Mesenchymal stem cell (in vitro differentiated cells and primary cell): ENCODE data around the gene WDR12.

Experiments
- DNase-seq: peaks from one replicate; pipeline ENCODE4 v3.0.0-alpha.2; 2013
- H2AFZ ChIP-seq: one replicate; pipeline ENCODE4 v1.6.1; 2013; ENCODE audit warnings: low read depth, mild to moderate bottlenecking, control low read depth, inconsistent platforms, low read length, moderate library complexity
- H2AK5ac ChIP-seq: 2 replicates; pipeline ENCODE4 v1.6.1; 2013; ENCODE audit warnings: low read length, moderate library complexity, mild to moderate bottlenecking, inconsistent platforms; ENCODE audit not compliant: severe bottlenecking
- H2BK120ac ChIP-seq: one replicate; pipeline ENCODE4 v1.6.1; 2013; ENCODE audit warnings: low read depth, mild to moderate bottlenecking, inconsistent platforms, low read length, moderate library complexity
- H2BK12ac ChIP-seq, 2 experiments: one replicate each; pipeline ENCODE4 v1.6.1; 2013; ENCODE audit warnings: inconsistent platforms in 2 of 2, low read length in 2 of 2, mild to moderate bottlenecking in 2 of 2, moderate library complexity in 2 of 2, control low read depth in 1 of 2
- H2BK15ac ChIP-seq: one replicate; pipeline ENCODE4 v1.6.1; 2013; ENCODE audit warnings: mild to moderate bottlenecking, low read depth, inconsistent platforms; ENCODE audit not compliant: poor library complexity, severe bottlenecking
- H2BK5ac ChIP-seq: 2 replicates; pipeline ENCODE4 v1.6.1; 2013; ENCODE audit warnings: low read depth, mild to moderate bottlenecking, low read length, control low read depth, inconsistent platforms; ENCODE audit not compliant: poor library complexity, severe bottlenecking
- H3K14ac ChIP-seq, 2 experiments: one replicate each; pipeline ENCODE4 v1.6.1; 2013; ENCODE audit warnings: inconsistent platforms in 2 of 2, low read length in 2 of 2, control low read depth in 1 of 2, mild to moderate bottlenecking in 1 of 2, moderate library complexity in 1 of 2
- H3K18ac ChIP-seq, 2 experiments: one replicate each; pipeline ENCODE4 v1.6.1; 2013; ENCODE audit warnings: inconsistent platforms in 2 of 2, low read length in 2 of 2, control low read depth in 1 of 2, low read depth in 1 of 2, mild to moderate bottlenecking in 1 of 2
- H3K23ac ChIP-seq, 2 experiments: one replicate each; pipeline ENCODE4 v1.6.1; 2013; ENCODE audit warnings: inconsistent platforms in 2 of 2, low read length in 2 of 2, mild to moderate bottlenecking in 2 of 2, moderate library complexity in 2 of 2, control low read depth in 1 of 2
- H3K27ac ChIP-seq: 2 replicates; pipeline ENCODE4 v1.5.1; 2013; ENCODE audit warnings: mild to moderate bottlenecking, moderate library complexity, low read length, control low read depth, inconsistent platforms; ENCODE audit not compliant: poor library complexity, severe bottlenecking
- H3K27me3 ChIP-seq, 2 experiments: 2 replicates each; pipeline versions ENCODE4 v1.6.1 to v1.7.0; 2013; ENCODE audit warnings: low read length in 2 of 2, mild to moderate bottlenecking in 2 of 2, moderate library complexity in 2 of 2, control low read depth in 1 of 2, inconsistent platforms in 1 of 2; ENCODE audit not compliant: control insufficient read depth in 1 of 2, insufficient read depth in 1 of 2
- H3K36me3 ChIP-seq, 2 experiments: 2 replicates each; pipeline versions ENCODE4 v1.6.1 to v1.7.0; 2013; ENCODE audit warnings: low read length in 2 of 2, control low read depth in 1 of 2, inconsistent platforms in 1 of 2, low read depth in 1 of 2, mild to moderate bottlenecking in 1 of 2; ENCODE audit not compliant: insufficient read depth in 2 of 2, control insufficient read depth in 1 of 2
- H3K4ac ChIP-seq, 2 experiments: one replicate each; pipeline ENCODE4 v1.6.1; 2013; ENCODE audit warnings: inconsistent platforms in 2 of 2, low read length in 2 of 2, mild to moderate bottlenecking in 2 of 2, moderate library complexity in 2 of 2, control low read depth in 1 of 2, low read depth in 1 of 2
- H3K4me1 ChIP-seq: 2 replicates; pipeline ENCODE4 v1.6.1; 2013; ENCODE audit warnings: low read depth, low read length, control low read depth; ENCODE audit not compliant: control insufficient read depth, insufficient read depth
- H3K4me2 ChIP-seq: 2 replicates; pipeline ENCODE4 v1.6.1; 2013; ENCODE audit warnings: low read length, mild to moderate bottlenecking, inconsistent platforms; ENCODE audit not compliant: poor library complexity, severe bottlenecking
- H3K4me3 ChIP-seq, 2 experiments: 2 replicates each; pipeline versions ENCODE4 v1.5.1 to v1.7.0; 2013; ENCODE audit warnings: low read length in 2 of 2, mild to moderate bottlenecking in 2 of 2, control low read depth in 1 of 2, low read depth in 1 of 2; ENCODE audit not compliant: insufficient read depth in 1 of 2
- H3K79me1 ChIP-seq: replicated peaks from 2 replicates; pipeline ENCODE4 v1.6.1; 2013; ENCODE audit warnings: mild to moderate bottlenecking, control low read depth, low read length, inconsistent platforms; ENCODE audit not compliant: poor library complexity, severe bottlenecking
- H3K9ac ChIP-seq: 2 replicates; pipeline ENCODE4 v1.7.0; 2013; ENCODE audit warnings: mild to moderate bottlenecking, low read length, moderate library complexity
- H3K9me3 ChIP-seq: 2 replicates; pipeline ENCODE4 v1.7.0; 2013; ENCODE audit warnings: mild to moderate bottlenecking, low read length; ENCODE audit not compliant: control insufficient read depth
- H4K8ac ChIP-seq: one replicate; pipeline ENCODE4 v1.6.1; 2013; ENCODE audit warnings: inconsistent platforms, mild to moderate bottlenecking, low read length, moderate library complexity
- H4K91ac ChIP-seq: one replicate; pipeline ENCODE4 v1.6.1; 2013; ENCODE audit warnings: mild to moderate bottlenecking, low read length, inconsistent platforms
- WGBS: methylation state at CpG from one replicate; pipeline ENCODE4 v1.1.7; 2013; ENCODE audit warnings: mixed read lengths; 5-methylcytosine and 5-hydroxymethylcytosine counted together

WDR12 gene

DNA sequence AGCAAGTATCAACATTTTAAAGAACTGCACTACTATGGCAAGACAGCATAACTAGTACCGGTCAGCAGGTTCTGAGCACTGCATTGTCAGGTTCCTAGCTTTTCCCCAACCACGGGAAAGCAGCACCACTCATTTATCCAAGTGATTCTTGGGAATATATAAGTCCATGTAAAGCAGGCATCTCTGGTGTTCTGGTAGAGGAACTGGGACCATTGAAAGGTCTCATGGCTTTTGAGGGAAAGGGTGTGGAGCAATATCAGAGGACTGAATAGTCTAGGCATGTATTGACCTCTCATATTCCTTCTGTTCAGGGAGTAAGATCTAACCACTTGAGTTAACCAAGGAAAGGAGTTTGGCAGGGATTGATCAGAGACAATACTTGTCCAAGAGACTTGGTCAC, 33.8 kb downstream of the WDR12 start:
- H3K4me1 ChIP-seq: no peaks in the 10 kb centered on the region
- no peak overlapping the region for H3K23ac ChIP-seq
- H3K27ac ChIP-seq: no peak overlapping the region
- H3K4me2 ChIP-seq: no peak overlapping the region
- no peak overlapping the region for H4K8ac ChIP-seq
- H4K91ac ChIP-seq: no peak overlapping the region
- no peak overlapping the region for H3K14ac ChIP-seq
- H2BK12ac ChIP-seq: no peak overlapping the region
- H3K4ac ChIP-seq: no peak overlapping the region
- no peak overlapping the region for H2BK120ac ChIP-seq
- no peaks in the 10 kb centered on the region for H3K27me3 ChIP-seq
- no peak overlapping the region for H2AFZ ChIP-seq
- peaks cover 6 to 39% of the 10 kb centered on the region in 2 experiments for H3K36me3 ChIP-seq
- H3K4me3 ChIP-seq: no peak overlapping the region
- no peaks in the 10 kb centered on the region for H3K9me3 ChIP-seq
- H3K9ac ChIP-seq: no peak overlapping the region
- H2BK5ac ChIP-seq: no peak overlapping the region
- no peak overlapping the region for H2BK15ac ChIP-seq
- H3K79me1 ChIP-seq: peaks cover 2% of the 10 kb centered on the region
- WGBS: 93% methylated on average over 2 of the region's 2 CpGs
- H3K18ac ChIP-seq: no peak overlapping the region
- no peak overlapping the region for H2AK5ac ChIP-seq
- DNase-seq: no peak

DNA sequence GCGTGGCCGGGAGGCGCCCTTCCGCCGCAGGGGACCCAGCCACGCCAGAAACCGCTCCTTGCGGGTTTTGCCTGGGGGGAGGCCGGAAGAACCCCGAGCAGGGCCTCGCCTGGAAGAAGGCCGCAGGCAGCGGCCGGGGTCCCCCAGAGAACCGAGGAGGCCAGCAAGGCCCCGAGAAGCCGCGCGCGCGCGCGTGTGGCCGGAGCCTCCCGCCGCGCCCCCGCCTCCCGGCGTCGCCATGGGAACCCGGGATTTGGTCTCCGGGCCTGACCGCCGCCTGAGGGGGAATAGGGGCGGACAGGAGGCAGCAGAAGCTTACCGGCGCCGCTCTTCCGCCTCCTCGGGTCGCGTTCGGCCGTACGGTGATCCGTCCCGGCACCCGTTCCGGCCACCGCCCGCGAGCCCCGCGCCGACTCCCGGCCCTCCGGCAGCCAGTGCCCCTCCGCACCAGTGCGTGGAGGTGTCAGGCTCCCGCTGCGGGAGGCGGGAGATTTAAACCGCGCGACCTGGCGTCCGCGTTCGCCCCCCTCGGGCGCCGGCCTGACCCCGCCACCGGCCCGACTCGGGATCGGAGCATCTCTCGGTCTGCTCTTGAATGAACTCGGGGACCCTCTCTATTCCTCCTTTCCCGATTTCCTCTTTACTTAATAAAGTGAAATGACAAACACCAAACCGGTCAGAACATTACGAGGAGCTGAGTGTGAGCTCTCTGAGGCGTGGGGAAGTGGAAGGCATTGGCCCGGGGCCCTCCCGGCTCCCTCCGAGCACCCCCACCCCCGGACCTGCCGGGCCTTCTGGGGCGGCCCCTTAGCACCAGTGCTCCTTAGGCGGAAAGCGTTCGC, 40.0 kb downstream of the WDR12 start, which contains the start of gene ICA1L:
ICA1L (minus strand) TSS at position 467 of the 842 bp plus-strand sequence. CDS start 42,757 bp downstream, outside the sequence.
- H3K9ac ChIP-seq: peak within 1 kb of the TSS; percentile 90
- H3K14ac ChIP-seq: peak within 1 kb of the TSS in 1 of 2 experiments; percentile 83
- no peak within 1 kb of the TSS for H3K27ac ChIP-seq
- no peak within 1 kb of the TSS for H4K91ac ChIP-seq
- H2BK15ac ChIP-seq: peak within 1 kb of the TSS; percentile 36
- no peak within 1 kb of the TSS for H2AK5ac ChIP-seq
- H3K4me3 ChIP-seq: peak within 1 kb of the TSS; percentile 84 to 86
- H2BK5ac ChIP-seq: no peak within 1 kb of the TSS
- no peak within 1 kb of the TSS for H3K4ac ChIP-seq
- H3K79me1 ChIP-seq: no peaks in the 10 kb centered on the region
- under 1% methylated on average over 65 of the region's 93 CpGs for WGBS
- H3K27me3 ChIP-seq: no peaks in the 10 kb centered on the region
- no peaks in the 10 kb centered on the region for H3K9me3 ChIP-seq
- no peak within 1 kb of the TSS for H2BK120ac ChIP-seq
- peak; percentile 75 for DNase-seq
- H3K4me1 ChIP-seq: no peaks in the 10 kb centered on the region
- H3K36me3 ChIP-seq: no peaks in the 10 kb centered on the region
- H2BK12ac ChIP-seq: peak within 1 kb of the TSS in 1 of 2 experiments; percentile 3
- H3K18ac ChIP-seq: peak within 1 kb of the TSS; percentile 41 to 78
- peak within 1 kb of the TSS; percentile 30 for H4K8ac ChIP-seq
- H3K23ac ChIP-seq: peak within 1 kb of the TSS in 1 of 2 experiments; percentile 10
- H2AFZ ChIP-seq: peak within 1 kb of the TSS; percentile 92
- peak within 1 kb of the TSS; percentile 94 for H3K4me2 ChIP-seq

DNA sequence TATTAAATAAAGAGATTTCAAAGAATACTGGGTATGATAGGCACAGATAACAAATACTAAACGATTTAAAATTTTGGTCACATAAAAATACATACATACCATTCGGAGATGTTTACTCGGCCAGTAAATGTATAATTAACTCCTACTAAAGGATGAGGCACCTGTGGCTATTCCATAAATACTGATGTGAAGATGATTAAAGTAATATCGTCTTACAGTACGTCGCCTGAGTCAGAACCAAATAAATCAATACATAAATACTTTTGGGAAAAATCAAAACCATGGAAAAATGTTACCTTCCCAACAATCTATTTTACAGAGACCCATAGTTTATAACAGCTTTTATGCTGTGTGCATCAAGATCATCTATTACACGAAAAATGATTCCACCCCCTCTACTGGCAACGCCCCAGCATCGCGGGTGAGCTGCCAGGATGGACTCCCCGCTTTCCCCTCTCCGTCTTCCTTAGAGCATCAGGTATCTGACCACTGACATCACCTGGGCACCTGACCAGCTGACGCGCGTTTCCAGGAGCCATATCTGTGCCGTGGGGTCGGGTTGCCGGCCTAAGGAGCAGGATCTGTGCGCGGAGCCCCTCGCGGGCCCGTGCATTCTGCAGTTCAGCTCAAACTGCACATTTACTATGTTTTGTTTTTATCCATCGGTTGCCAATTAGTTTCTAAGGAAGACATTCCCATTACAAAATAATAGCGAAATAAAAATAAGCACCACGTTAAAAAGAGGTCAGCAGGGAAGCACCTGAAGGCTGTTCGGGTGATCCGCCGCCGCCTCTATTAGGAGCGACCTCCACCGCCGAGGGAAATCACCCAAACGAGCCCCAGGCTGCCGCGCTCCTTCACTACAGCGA, 40.8 kb downstream of the WDR12 start:
- WGBS: 4% methylated on average over 31 of the region's 37 CpGs
- peak overlapping the region; percentile 94 for H3K4me2 ChIP-seq
- peak overlapping the region; percentile 92 for H2AFZ ChIP-seq
- peak overlapping the region in 1 of 2 experiments; percentile 26 for H3K14ac ChIP-seq
- no peak overlapping the region for H3K27ac ChIP-seq
- H3K9me3 ChIP-seq: no peaks in the 10 kb centered on the region
- H2BK12ac ChIP-seq: peak overlapping the region in 1 of 2 experiments; percentile 3
- H2AK5ac ChIP-seq: no peak overlapping the region
- peak; percentile 73 for DNase-seq
- H3K18ac ChIP-seq: no peak overlapping the region
- H3K9ac ChIP-seq: peak overlapping the region; percentile 90
- peak overlapping the region; percentile 84 to 86 for H3K4me3 ChIP-seq
- no peak overlapping the region for H4K91ac ChIP-seq
- H3K36me3 ChIP-seq: no peaks in the 10 kb centered on the region
- no peaks in the 10 kb centered on the region for H3K27me3 ChIP-seq
- no peak overlapping the region for H3K4ac ChIP-seq
- H4K8ac ChIP-seq: no peak overlapping the region
- H2BK15ac ChIP-seq: no peak overlapping the region
- no peaks in the 10 kb centered on the region for H3K4me1 ChIP-seq
- no peak overlapping the region for H2BK5ac ChIP-seq
- H3K23ac ChIP-seq: no peak overlapping the region
- no peaks in the 10 kb centered on the region for H3K79me1 ChIP-seq
- no peak overlapping the region for H2BK120ac ChIP-seq

GRCh38 chr2:202861987-202862386, 49.5 kb downstream of the WDR12 start:
- Histone ChIP-seq H4K91ac (no peak overlapping the region), H3K4ac (no peak overlapping the region), H3K79me1 (no peaks in the 10 kb centered on the region), H4K8ac (no peak overlapping the region), H2BK12ac (no peak overlapping the region), H2AFZ (no peak overlapping the region), H3K18ac (no peak overlapping the region), H3K23ac (no peak overlapping the region), H3K27ac (no peak overlapping the region), H2BK15ac (no peak overlapping the region), H3K4me1 (no peaks in the 10 kb centered on the region), H3K36me3 (no peaks in the 10 kb centered on the region), H3K14ac (no peak overlapping the region), H3K27me3 (no peaks in the 10 kb centered on the region), H3K9me3 (no peaks in the 10 kb centered on the region), H2BK5ac (no peak overlapping the region), H2BK120ac (no peak overlapping the region), H3K9ac (no peak overlapping the region), H3K4me3 (no peak overlapping the region), H2AK5ac (no peak overlapping the region), H3K4me2 (no peak overlapping the region)
- no peak for DNase-seq
- 60% methylated on average over 1 of the region's 3 CpGs for WGBS
